Measurements from ENCODE around the gene HS1BP3. TPM values are rescaled to one million over a fixed set of nuclear protein-coding genes. Genes with fewer than 3 reads are reported as not detected.

The HS1BP3 gene
- total and polyA plus RNA-seq, 10 donors: 8.8 to 38.0 (median 25.9) TPM

DNA sequence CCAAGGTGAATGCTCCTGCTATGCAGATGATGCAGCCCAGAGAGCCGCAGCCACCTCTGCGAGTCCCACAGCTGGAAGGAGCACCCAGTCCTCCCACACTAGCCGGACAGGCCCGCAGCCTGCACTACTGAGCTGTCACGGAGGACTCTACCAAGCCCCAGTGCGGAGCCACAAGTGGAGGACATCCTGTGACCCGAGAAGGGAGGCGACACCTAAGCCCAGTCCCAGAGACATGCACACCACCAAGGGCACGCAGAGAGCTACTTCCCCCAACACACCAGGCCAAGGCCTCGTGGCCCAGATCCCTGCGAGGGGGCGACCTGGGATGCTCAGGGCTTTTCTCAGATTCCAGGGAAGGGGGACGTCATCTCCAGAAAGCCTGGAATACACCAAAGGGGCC lies 12.9 kb downstream of the HS1BP3 start:
- Histone ChIP-seq H3K9me3 (no peaks in the 10 kb centered on the region), H3K27me3 (replicated peaks in 1 of 7) (no peaks in the 10 kb centered on the region), H3K27ac (no peak overlapping the region), H3K36me3 (peaks cover 0 to 97% (median 48%) of the 10 kb centered on the region in 6 donors), H3K4me1 (peaks cover 14 to 46% (median 33%) of the 10 kb centered on the region in 6 donors), H3K4me3 (no peak overlapping the region)
- no peak for TF ChIP-seq POLR2A (IDR thresholded peaks at IDR 0.05)
- peak in 1 of 3 donors; percentile 13 for TF ChIP-seq POLR2AphosphoS5 (IDR thresholded peaks at IDR 0.05)
- TF ChIP-seq, protein P1, sequence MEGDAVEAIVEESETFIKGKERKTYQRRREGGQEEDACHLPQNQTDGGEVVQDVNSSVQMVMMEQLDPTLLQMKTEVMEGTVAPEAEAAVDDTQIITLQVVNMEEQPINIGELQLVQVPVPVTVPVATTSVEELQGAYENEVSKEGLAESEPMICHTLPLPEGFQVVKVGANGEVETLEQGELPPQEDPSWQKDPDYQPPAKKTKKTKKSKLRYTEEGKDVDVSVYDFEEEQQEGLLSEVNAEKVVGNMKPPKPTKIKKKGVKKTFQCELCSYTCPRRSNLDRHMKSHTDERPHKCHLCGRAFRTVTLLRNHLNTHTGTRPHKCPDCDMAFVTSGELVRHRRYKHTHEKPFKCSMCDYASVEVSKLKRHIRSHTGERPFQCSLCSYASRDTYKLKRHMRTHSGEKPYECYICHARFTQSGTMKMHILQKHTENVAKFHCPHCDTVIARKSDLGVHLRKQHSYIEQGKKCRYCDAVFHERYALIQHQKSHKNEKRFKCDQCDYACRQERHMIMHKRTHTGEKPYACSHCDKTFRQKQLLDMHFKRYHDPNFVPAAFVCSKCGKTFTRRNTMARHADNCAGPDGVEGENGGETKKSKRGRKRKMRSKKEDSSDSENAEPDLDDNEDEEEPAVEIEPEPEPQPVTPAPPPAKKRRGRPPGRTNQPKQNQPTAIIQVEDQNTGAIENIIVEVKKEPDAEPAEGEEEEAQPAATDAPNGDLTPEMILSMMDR (IDR thresholded peaks at IDR 0.05 in 8 of 11, conservative IDR thresholded peaks at IDR 0.05 in 3 of 11): no peak
- WGBS, 5 donors: 81 to 90% (median 83%) methylated on average over 10 to 13 of the region's 13 CpGs
- DNase-seq: no peak
- intact Hi-C loops (cut with DNase I; ENCODE audit: low total_unique reads): loop anchor here (2.0 kb wide), 1 partner anchor 195 kb away; no protein-coding TSS in a partner anchor

DNA sequence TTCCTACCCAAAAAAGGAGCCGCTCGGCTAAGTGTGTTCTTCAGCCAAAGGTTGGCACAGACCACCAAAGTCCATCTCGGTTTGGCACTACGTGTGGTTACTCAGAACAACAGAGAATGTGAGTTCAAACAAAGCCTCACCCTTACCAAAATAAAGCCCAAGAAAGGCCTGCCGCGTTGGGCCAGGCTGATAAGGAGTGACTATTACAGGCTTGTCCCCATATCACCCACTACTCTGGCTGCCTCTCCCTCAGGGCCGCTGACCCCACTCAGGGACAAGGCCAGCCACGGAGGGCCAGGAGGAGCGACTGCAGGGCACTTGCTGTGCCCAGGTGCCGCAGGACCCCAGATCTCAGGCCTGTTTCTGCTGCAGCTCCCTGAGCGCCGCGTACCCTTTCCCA lies 13.8 kb downstream of the HS1BP3 start:
- Histone ChIP-seq H3K27me3 (replicated peaks in 1 of 7) (no peaks in the 10 kb centered on the region), H3K27ac (no peak overlapping the region), H3K4me3 (no peak overlapping the region), H3K4me1 (peaks cover 12 to 42% (median 27%) of the 10 kb centered on the region in 6 donors), H3K9me3 (no peaks in the 10 kb centered on the region), H3K36me3 (peaks cover 0 to 100% (median 45%) of the 10 kb centered on the region in 6 donors)
- WGBS, 5 donors: 74 to 89% (median 77%) methylated on average over 9 to 13 of the region's 13 CpGs
- DNase-seq: peak; percentile 70
- TF ChIP-seq POLR2A (IDR thresholded peaks at IDR 0.05): no peak
- TF ChIP-seq, protein P1 (IDR thresholded peaks at IDR 0.05 in 8 of 11, conservative IDR thresholded peaks at IDR 0.05 in 3 of 11): no peak
- no peak for TF ChIP-seq POLR2AphosphoS5 (IDR thresholded peaks at IDR 0.05)
- intact Hi-C loops (cut with DNase I; ENCODE audit: low total_unique reads): no loop called here

DNA sequence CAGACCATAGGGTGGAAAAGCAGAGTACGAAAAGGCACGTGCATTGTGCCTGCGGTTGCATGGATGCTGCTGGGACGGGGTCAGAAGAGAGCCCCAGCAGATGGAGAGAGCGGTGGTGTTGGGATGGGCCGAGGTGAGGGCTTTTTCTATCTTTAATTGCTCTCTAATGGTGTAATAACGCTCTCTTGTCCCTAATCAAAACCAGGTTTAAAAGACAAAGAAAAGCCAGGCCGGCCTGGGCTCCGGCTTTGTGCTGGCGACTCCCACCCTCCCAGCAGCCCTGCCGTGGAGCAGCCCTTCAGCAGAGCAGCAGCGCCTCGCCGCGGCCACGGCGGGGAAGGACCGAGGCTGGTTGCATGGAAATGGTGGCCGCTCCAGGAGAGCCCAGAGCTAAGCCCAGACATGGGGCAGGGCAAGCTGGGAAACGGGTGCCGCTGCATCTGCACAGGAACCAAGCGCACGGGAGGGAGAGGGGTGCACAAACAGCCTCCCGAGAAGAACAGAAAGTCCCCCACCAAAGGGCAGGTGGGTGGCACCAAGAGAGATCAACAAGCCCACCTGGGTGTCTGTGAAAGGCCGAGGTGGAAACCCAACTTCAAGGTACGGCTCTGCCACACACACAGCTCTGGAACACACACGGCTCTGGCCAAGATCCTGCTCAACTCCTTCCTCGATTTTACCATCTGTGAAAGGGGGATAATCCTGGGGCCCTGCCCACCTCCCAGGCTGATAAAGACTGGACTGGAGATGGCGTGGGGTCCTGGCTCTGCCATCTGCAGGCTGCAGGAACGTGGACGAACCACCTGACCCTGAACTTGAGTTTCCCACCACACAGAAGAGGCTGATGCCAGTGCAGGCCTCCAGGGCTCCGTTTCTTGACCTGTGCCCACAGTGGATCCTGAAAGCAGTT lies 15.0 kb downstream of the HS1BP3 start:
- TF ChIP-seq POLR2A (IDR thresholded peaks at IDR 0.05): no peak
- TF ChIP-seq, protein P1 (IDR thresholded peaks at IDR 0.05 in 8 of 11, conservative IDR thresholded peaks at IDR 0.05 in 3 of 11): peak; percentile 69 to 95 (median 85)
- TF ChIP-seq POLR2AphosphoS5 (IDR thresholded peaks at IDR 0.05): peak; percentile 70 to 87 (median 79)
- WGBS, 5 donors: 49 to 58% (median 54%) methylated on average over 32 of the region's 32 CpGs
- H3K27ac ChIP-seq: peak overlapping the region in 3 of 8 donors; percentile 0 to 49 (median 13)

DNA sequence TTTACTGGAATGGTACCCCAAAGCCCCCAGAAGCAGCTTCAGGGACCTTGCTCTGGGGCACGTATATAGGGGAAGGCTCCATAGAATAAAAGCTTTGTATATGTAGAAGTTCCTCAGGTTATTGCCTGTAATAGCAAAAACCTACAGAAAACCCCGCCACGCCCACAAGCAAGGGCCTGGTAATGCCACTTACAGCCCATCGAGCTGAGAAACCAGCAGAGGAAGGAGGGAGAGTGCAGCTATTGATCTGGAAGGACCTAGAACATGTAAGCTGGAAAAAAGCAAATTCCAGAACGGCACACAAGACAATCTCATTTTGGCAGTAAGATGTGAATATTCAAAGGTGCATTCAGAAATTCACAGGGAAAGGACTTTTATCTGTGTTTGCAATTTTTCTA lies 15.8 kb downstream of the HS1BP3 start:
- TF ChIP-seq, protein P1 (IDR thresholded peaks at IDR 0.05 in 8 of 11, conservative IDR thresholded peaks at IDR 0.05 in 3 of 11): no peak
- TF ChIP-seq POLR2AphosphoS5 (IDR thresholded peaks at IDR 0.05) (no peak), POLR2A (IDR thresholded peaks at IDR 0.05) (no peak)
- intact Hi-C loops (cut with DNase I; ENCODE audit: low total_unique reads): no loop called here

More for the DNA sequence above, 15.0 kb downstream of the HS1BP3 start:
- intact Hi-C loops (cut with DNase I; ENCODE audit: low total_unique reads): no loop called here
- H3K4me3 ChIP-seq: no peak overlapping the region
- H3K9me3 ChIP-seq: no peaks in the 10 kb centered on the region
- H3K36me3 ChIP-seq: peaks cover 0 to 98% (median 36%) of the 10 kb centered on the region in 6 donors
- peaks cover 9 to 37% (median 26%) of the 10 kb centered on the region in 6 donors for H3K4me1 ChIP-seq
- DNase-seq: peak; percentile 92
- no peaks in the 10 kb centered on the region for H3K27me3 ChIP-seq (replicated peaks in 1 of 7)

More for the DNA sequence above, 15.8 kb downstream of the HS1BP3 start:
- Histone ChIP-seq H3K4me3 (no peak overlapping the region), H3K4me1 (peaks cover 9 to 37% (median 26%) of the 10 kb centered on the region in 6 donors), H3K36me3 (peaks cover 0 to 98% (median 31%) of the 10 kb centered on the region in 6 donors), H3K9me3 (no peaks in the 10 kb centered on the region), H3K27ac (peak overlapping the region in 3 of 8 donors; percentile 0 to 51 (median 13)), H3K27me3 (replicated peaks in 1 of 7) (no peaks in the 10 kb centered on the region)
- DNase-seq: peak; percentile 23
- 76 to 87% (median 87%) methylated on average over 5 of the region's 5 CpGs for WGBS, 5 donors

All from spleen (tissue), 11 donors.